Measurements from ENCODE around the gene CACNA1D.
"Not testable (repeated sequence)": the region's sequence is repeated elsewhere in the genome, so short reads cannot be mapped to it uniquely, and the experiment has no call there.

CACNA1D gene

GRCh38 chr3:53659996-53660395, 165.6 kb downstream of the CACNA1D start:
- ATAC-seq: no peak

GRCh38 chr3:53661480-53661879, 167.1 kb downstream of the CACNA1D start:
- ATAC-seq: no peak

- not testable (repeated sequence) for ATAC-seq
Observed at GRCh38 chr3:53664812-53665211, 170.4 kb downstream of the CACNA1D start.

GRCh38 chr3:53665608-53666425, 171.4 kb downstream of the CACNA1D start:
- ATAC-seq: no peak

GRCh38 chr3:53668872-53669271, 174.5 kb downstream of the CACNA1D start:
- no peak for ATAC-seq

- ATAC-seq: no peak
Observed at GRCh38 chr3:53670721-53671120, 176.3 kb downstream of the CACNA1D start.

GRCh38 chr3:53671192-53671960, 177.0 kb downstream of the CACNA1D start:
- ATAC-seq: no peak

- ATAC-seq: no peak
Observed at GRCh38 chr3:53671961-53672299, 177.5 kb downstream of the CACNA1D start.

GRCh38 chr3:53672981-53673380, 178.6 kb downstream of the CACNA1D start:
- no peak for ATAC-seq

GRCh38 chr3:53673722-53674350, 179.4 kb downstream of the CACNA1D start:
- no peak for ATAC-seq

GRCh38 chr3:53674582-53674981, 180.2 kb downstream of the CACNA1D start:
- no peak for ATAC-seq

GRCh38 chr3:53675022-53675697, 180.7 kb downstream of the CACNA1D start:
- ATAC-seq: no peak

- ATAC-seq: no peak
Observed at GRCh38 chr3:53675942-53676341, 181.5 kb downstream of the CACNA1D start.

GRCh38 chr3:53677413-53677812, 183.0 kb downstream of the CACNA1D start:
- ATAC-seq: no peak

GRCh38 chr3:53680028-53680427, 185.6 kb downstream of the CACNA1D start:
- no peak for ATAC-seq

- ATAC-seq: no peak
Observed at GRCh38 chr3:53682807-53683206, 188.4 kb downstream of the CACNA1D start.

GRCh38 chr3:53688066-53688465, 193.7 kb downstream of the CACNA1D start:
- ATAC-seq: no peak

GRCh38 chr3:53688989-53689388, 194.6 kb downstream of the CACNA1D start:
- ATAC-seq: no peak

GRCh38 chr3:53689681-53690080, 195.3 kb downstream of the CACNA1D start:
- ATAC-seq: no peak

GRCh38 chr3:53690521-53690920, 196.1 kb downstream of the CACNA1D start:
- ATAC-seq: no peak

- ATAC-seq: no peak
Observed at GRCh38 chr3:53691349-53691748, 196.9 kb downstream of the CACNA1D start.

- no peak for ATAC-seq
Observed at GRCh38 chr3:53691885-53692284, 197.5 kb downstream of the CACNA1D start.

- ATAC-seq: no peak
Observed at GRCh38 chr3:53693451-53693850, 199.0 kb downstream of the CACNA1D start.

Measured in activated CD4-positive, CD25-positive, alpha-beta regulatory T cell treated with anti-CD3 and anti-CD28 coated beads, Interleukin-2, amount 50 U/mL, for 24 hours (primary cell).